GM12892 (cell line): ENCODE results near the gene FAM53A.
A peak's percentile ranks its signal among the peaks of the same experiment; 100 is the strongest.
"Not testable (repeated sequence)": the region's sequence is repeated elsewhere in the genome, so short reads cannot be mapped to it uniquely, and the experiment has no call there.

ENCODE experiments used
- DNase-seq: peaks from one replicate; pipeline ENCODE4 v3.0.0; 2011; ENCODE audit not compliant: insufficient read length
- FAIRE-seq: peaks from 2 replicates; lab custom pipeline; 2011; peaks lifted over from hg19 to GRCh38; lab: Jason Lieb, UNC
- POLR2A ChIP-seq: IDR thresholded peaks from 2 replicates; pipeline ENCODE4 v1.6.1; 2011; ENCODE audit warnings: low read depth, low read length, control low read depth
- POLR2AphosphoS5 ChIP-seq: IDR thresholded peaks from 2 replicates; pipeline ENCODE4 v1.6.1; 2011; ENCODE audit warnings: low read depth, low read length, control low read depth
- TAF1 ChIP-seq: IDR thresholded peaks from 2 replicates; pipeline ENCODE4 v1.6.1; 2011; ENCODE audit warnings: low read depth, mild to moderate bottlenecking, control low read depth, low read length, borderline replicate concordance

The FAM53A gene

GRCh38 chr4:1715002-1715758 is 31.1 kb upstream of the FAM53A start:
- TF ChIP-seq POLR2A, result peak; percentile 36; the same call in 1 of the 2 replicates
- no peak for TF ChIP-seq POLR2AphosphoS5
- peak; percentile 84 for FAIRE-seq
- no peak for DNase-seq

DNA sequence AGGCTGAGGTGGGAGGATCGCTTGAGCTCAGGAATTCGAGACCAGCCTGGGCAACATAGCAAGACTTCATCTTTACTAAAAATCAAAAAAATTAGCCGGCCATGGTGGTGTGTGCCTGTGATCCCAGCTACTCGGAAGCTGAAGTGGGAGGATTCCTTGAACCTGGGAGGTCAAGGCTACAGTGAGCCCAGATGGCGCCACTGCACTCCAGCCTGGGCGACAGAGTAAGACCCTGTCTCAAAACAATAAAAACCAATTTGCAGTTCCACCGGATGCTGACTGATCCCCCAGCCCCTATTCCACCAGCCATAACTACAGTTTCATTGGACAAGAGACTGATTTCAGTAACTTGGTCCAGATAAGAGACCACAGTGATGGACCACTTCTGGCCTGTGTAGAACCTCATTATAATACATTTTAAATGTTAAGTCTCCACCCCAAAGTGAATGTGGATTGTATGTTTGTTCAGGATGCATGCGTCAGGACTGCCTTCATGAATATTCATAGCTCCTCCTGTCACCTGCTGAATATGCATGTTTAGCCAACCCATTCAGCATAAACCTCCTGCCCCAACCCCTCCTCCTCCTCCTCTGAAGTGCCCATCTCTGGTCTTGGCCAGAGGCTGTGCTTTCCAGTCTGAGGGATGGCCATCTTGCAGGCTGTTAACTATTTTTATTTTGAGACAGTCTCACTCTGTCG is 30.3 kb upstream of the FAM53A start:
- FAIRE-seq (no peak), DNase-seq (no peak)
- no peak for TF ChIP-seq POLR2A
- TF ChIP-seq TAF1, result no peak
- TF ChIP-seq POLR2AphosphoS5, result peak; percentile 42; the same call in 1 of the 2 replicates

DNA sequence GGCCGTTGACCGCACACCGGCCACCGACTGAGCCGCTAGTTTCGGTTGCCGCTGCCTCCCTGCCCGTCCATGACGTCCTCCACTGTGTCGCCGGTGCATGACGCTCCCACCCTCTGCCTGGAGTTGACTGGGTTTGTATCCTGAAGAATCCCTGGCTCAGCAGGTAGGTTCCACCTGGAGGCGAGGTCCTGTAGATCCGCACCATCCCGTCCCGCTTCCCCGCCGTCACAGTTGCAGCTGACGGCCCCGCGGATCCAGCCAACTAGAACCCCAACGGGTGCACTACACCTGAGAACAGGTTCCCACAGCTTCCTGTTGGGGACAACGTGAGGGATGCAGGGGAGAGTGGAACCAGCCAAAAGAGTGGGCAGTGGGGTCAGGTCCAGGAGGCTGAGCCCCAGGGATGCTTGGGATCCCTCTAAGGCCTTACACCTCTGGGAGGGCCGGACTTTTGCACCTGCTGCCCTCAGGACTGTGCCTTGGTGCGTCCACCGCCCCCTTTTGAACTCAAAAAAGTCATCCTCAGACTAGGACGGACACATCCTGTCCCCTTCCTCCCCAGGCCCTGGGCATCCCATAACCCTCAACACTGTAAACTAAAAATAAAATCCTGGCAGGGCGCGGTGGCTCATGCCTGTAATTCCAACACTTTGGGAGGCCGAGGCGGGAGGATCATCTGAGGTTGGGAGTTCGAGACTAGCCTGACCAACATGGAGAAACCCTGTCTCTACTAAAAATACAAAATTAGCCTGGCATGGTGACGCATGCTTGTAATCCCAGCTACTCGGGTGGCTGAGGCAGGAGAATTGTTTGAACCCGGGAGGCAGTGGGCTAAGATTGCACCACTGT is 29.1 kb upstream of the FAM53A start:
- TF ChIP-seq TAF1 (no peak), POLR2A (peak; percentile 50)
- FAIRE-seq, result no peak
- DNase-seq, result no peak

GRCh38 chr4:1712216-1713002 is 28.3 kb upstream of the FAM53A start, which contains the start of gene SLBP:
Gene SLBP (minus strand): TSS chr4:1712319. CDS start chr4:1712188, 131 bp downstream.
- DNase-seq, result peak; percentile 97
- TF ChIP-seq POLR2A (peak; percentile 84), POLR2AphosphoS5 (peak; percentile 75), TAF1 (peak; percentile 92)
- peak; percentile 97 for FAIRE-seq

DNA sequence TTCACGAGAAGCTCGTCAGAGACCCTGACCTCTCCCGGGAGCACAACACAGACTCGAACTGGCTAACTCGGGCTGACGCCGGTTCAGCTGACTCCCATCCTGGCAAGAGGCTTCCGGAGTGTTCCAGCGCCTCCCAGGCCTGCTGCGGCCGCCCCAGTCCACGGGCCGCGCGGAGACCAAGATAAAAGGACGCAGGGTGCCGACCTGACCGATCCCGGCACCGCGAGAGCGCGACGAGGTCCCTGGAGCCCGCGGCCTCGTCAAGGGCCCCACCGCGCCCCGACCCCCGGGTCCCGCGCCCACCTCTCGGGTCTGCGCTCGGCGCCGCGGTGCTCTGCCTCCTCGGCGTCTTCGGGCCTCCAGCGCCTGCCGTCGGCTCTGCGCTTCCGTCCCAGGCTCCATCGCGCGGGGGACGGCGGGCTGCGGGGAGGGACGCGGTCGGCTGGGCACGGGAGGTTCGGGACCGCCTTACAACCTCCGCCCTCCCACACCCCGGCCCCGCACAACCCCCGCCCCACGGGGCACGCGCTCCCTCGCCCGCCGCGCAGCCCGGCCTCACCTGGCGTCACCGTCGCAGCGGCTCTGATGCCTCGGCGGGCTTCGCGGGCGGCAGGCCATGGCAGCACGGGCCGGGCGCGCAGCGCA is 27.6 kb upstream of the FAM53A start:
- TF ChIP-seq POLR2AphosphoS5 (no peak), POLR2A (no peak), TAF1 (no peak)
- DNase-seq, result no peak
- no peak for FAIRE-seq

GRCh38 chr4:1711055-1711570 is 27.0 kb upstream of the FAM53A start:
- TF ChIP-seq POLR2A, result no peak
- TF ChIP-seq POLR2AphosphoS5, result 0 out of 2 replicates have a peak, but pooled peaks have one; percentile 37
- TF ChIP-seq TAF1, result no peak
- FAIRE-seq (no peak), DNase-seq (no peak)

- FAIRE-seq, result no peak
Observed at GRCh38 chr4:1708581-1708980, 24.5 kb upstream of the FAM53A start.

DNA sequence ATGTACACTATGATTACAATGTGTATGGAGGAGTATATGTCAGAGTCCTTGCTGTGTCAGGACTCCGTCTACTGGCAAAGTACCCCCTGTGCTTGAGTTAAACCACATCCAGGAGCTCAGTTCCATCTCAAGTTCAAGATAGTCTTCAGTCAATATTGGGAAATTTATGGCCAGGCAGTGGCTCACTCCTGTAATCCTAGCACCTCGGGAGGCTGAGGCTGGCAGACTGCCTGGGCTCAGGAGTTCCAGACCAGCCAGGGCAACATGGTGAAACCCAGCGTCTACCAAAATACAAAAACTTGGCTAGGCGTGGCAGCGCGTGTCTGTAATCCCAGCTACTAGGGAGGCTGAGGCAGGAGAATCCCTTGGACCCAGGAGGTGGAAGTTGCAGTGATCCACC is 22.2 kb upstream of the FAM53A start:
- DNase-seq, result no peak
- FAIRE-seq, result no peak
- TF ChIP-seq TAF1 (no peak), POLR2A (no peak), POLR2AphosphoS5 (no peak)

More at GRCh38 chr4:1708581-1708980, 24.5 kb upstream of the FAM53A start:
- no peak for DNase-seq
- no peak for TF ChIP-seq TAF1
- no peak for TF ChIP-seq POLR2A
- no peak for TF ChIP-seq POLR2AphosphoS5

DNA sequence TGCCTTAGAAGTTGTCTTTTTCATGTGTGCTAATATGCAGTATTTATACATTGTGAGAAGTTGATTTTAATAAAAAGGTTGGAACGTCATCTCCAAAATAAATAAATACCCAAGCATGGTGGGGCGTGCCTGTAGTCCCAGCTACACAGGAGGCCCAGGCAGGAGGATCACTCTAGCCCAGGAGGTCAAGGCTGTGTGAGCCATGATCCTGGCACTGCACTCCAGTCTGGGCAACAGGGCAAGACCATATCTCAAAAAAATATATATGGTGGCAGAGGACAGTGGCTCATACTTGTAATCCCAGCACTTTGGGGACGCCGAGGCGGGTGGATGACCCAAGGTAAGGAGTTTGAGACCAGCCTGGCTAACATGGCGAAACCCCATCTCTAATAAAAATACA is 21.6 kb upstream of the FAM53A start:
- FAIRE-seq (no peak), DNase-seq (no peak)
- no peak for TF ChIP-seq POLR2A
- TF ChIP-seq POLR2AphosphoS5, result no peak
- no peak for TF ChIP-seq TAF1

DNA sequence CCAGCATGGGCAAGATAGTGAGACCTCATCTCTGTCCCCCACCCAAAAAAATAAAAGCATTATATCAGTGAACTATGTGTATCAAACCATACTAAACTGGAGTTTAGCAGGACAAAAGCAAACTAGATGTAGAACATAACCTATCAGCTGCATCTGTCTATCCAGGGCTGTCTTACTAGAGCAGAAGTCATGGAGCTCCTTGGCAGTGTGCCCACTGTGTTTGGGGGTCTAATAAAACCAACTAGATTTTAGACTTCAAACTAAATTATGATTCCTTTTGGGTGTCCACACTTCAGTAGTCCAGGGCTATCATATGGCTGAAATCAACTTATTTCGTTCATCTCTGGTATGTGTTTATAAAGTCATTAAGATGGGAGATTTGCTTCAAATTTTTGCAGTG is 19.8 kb upstream of the FAM53A start:
- FAIRE-seq (no peak), DNase-seq (no peak)
- no peak for TF ChIP-seq POLR2A
- no peak for TF ChIP-seq POLR2AphosphoS5
- no peak for TF ChIP-seq TAF1

DNA sequence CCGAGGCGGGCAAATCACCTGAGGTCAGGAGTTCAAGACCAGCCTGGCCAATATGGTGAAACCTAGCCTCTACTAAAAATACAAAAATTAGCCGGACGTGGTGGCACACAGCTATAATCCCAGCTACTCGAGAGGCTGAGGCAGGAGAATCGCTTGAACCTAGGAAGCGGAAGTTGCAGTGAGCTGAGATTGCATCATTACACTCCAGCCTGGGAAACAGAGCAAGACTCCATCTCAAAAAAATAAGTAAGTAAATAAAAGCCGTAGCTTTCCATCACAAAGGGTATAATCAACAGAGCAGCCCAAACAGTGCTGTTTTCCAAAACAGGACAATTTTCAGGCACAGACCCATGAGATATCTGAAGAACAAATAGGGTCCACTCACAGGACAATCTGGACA is 17.6 kb upstream of the FAM53A start:
- FAIRE-seq, DNase-seq: not testable (repeated sequence)
